Right cardiac atrium (tissue), 5 donors: ENCODE data around the gene GADD45G. TPM values are rescaled to one million over a fixed set of nuclear protein-coding genes. Genes with fewer than 3 reads are reported as not detected.

Source experiments
- ATAC-seq, 2 donors: fragments of 200-7000 bp; cut with Tn5 transposase; one replicate each; pipeline versions ENCODE4 v1.8.0 to v1.9.1; 2020; ENCODE audit warnings: moderate library complexity in 2 of 2, mild to moderate bottlenecking in 1 of 2
- DNase-seq, 3 donors: peaks; one replicate each; pipeline ENCODE4 v3.0.0-alpha.2; 2020
- H3K27ac ChIP-seq: one replicate; pipeline ENCODE4 v1.5.1; 2013; ENCODE audit warnings: mild to moderate bottlenecking, low read length, control low read depth, moderate library complexity
- H3K27me3 ChIP-seq: one replicate; pipeline ENCODE4 v1.6.1; 2013; ENCODE audit not compliant: control insufficient read depth, insufficient read depth
- H3K4me1 ChIP-seq: one replicate; pipeline ENCODE4 v1.6.1; 2013; ENCODE audit warnings: low read length; ENCODE audit not compliant: control insufficient read depth, insufficient read depth
- H3K4me3 ChIP-seq: one replicate; pipeline ENCODE4 v1.5.1; 2013; ENCODE audit warnings: low read length, control low read depth
- H3K9me3 ChIP-seq: one replicate; pipeline ENCODE4 v1.6.1; 2013; ENCODE audit warnings: low read length; ENCODE audit not compliant: control insufficient read depth
- WGBS: extraction: QIAGEN DNeasy Blood & Tissue Kit; methylation state at CpG from one replicate; pipeline ENCODE4 v1.1.7; 2013; 5-methylcytosine and 5-hydroxymethylcytosine counted together
- intact Hi-C, 4 donors: fragments of 100-400 bp; cut with DNase I; formaldehyde crosslinking; loops; one replicate each; pipeline versions ENCODE4 v1.11.0 to v1.14.0; 2022 to 2023
- long read RNA-seq, 4 donors: library from polyadenylated mRNA; unstranded; transcript quantifications; one replicate each; pipeline ENCODE4 v2.0.0, GENCODE V29; 2020 to 2021
- polyA plus RNA-seq: library from polyadenylated mRNA; stranded (reverse); fragments of 200-250 nt; gene quantifications from one replicate; pipeline ENCODE4 v1.2.3, GENCODE V29; 2013
- total RNA-seq, 4 donors: library from RNA; stranded (reverse); fragmentation: NEBNext Ultra II Directional; extraction: Animal tissue kit (Norgen Biotek cat#: 25700); gene quantifications; one replicate each; pipeline ENCODE4 v1.2.1, GENCODE V29; 2021
- donor health status: healthy with polysubstance abuse.
- donor health status: DM: no; HTN: yes; CAD: no.
- donor health status: DM: no; HTN: no; CAD: no.
- donor health status: DM: no; HTN: yes; CAD: no; lungs with severe emphysema.
- donor health status: DM: yes; HTN: yes; CAD: no.

The GADD45G gene
- total RNA-seq (100 to 1,000 TPM in 2 of 4 donors, 10 to 100 TPM in 2; 27.6 to 133 (median 69.8) TPM), polyA plus RNA-seq (157 TPM)
- long read RNA-seq, donor 1, transcript GADD45G-201 (4 exons, 1,065 nt), result major isoform, 103 of 121 reads
- long read RNA-seq, donor 1, partial matches to known transcripts, result 6 of 121 reads
- long read RNA-seq, donor 1, other reads (novel, unspliced or antisense), result 12 of 121 reads
- long read RNA-seq, donor 2, transcript GADD45G-201 (4 exons, 1,065 nt), result major isoform, 180 of 213 reads
- long read RNA-seq, donor 2, partial matches to known transcripts, result 3 of 213 reads
- long read RNA-seq, donor 2, other reads (novel, unspliced or antisense), result 27 of 213 reads
- long read RNA-seq, donor 3, transcript GADD45G-201 (4 exons, 1,065 nt), result major isoform, 20 of 27 reads
- long read RNA-seq, donor 3, partial matches to known transcripts, result 0 of 27 reads
- long read RNA-seq, donor 3, other reads (novel, unspliced or antisense), result 6 of 27 reads
- long read RNA-seq, donor 4, transcript GADD45G-201 (4 exons, 1,065 nt), result major isoform, 39 of 45 reads
- long read RNA-seq, donor 4, partial matches to known transcripts, result 1 of 45 reads
- long read RNA-seq, donor 4, other reads (novel, unspliced or antisense), result 5 of 45 reads

DNA sequence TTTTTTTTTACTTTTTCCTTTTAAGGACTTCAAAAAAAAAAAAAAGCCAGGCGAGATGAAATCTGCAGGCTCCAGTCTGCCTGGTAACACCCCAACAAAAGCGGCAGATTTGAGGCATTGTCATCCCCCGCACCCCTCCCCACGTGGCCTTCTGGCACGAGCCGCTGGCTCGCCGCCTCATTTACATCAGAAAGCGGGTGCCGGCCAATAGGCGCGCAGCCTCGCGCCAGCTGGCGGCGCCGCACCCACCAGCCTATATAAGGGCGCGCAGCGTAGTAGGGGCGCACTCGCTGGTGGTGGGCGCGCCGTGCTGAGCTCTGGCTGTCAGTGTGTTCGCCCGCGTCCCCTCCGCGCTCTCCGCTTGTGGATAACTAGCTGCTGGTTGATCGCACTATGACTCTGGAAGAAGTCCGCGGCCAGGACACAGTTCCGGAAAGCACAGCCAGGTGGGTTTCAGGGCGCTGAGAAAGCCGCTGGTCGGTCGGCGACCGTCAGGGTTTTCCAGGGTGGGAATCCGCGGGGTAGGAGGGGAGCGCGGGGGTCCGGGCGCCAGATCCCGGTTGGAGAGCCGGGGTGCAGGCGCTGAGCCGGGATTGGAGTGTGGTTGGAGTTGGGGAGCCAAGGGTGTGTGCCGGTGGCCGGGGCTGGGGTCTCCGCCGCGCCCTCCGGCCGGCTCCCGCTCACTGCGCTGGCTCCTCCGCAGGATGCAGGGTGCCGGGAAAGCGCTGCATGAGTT lies at the start of gene GADD45G:
Gene GADD45G, plus strand, starts transcription at position 284 of the 736 bp plus-strand sequence. Its CDS starts 110 bp downstream, at position 394.
- Histone ChIP-seq H3K4me3 (peak within 1 kb of the TSS; percentile 74), H3K27me3 (no peaks in the 10 kb centered on the region), H3K27ac (peak within 1 kb of the TSS; percentile 74), H3K4me1 (peaks cover 3% of the 10 kb centered on the region), H3K9me3 (no peaks in the 10 kb centered on the region)
- under 1% methylated on average over 63 of the region's 63 CpGs for WGBS
- DNase-seq (peak; percentile 93 to 97 (median 97)), ATAC-seq (peak; percentile 73 to 82)
- intact Hi-C loops, result loop anchor here in 3 of 4 donors (5.0 to 10.0 kb wide), 6 partner anchors 140 to 497 kb away; no protein-coding TSS in a partner anchor

DNA sequence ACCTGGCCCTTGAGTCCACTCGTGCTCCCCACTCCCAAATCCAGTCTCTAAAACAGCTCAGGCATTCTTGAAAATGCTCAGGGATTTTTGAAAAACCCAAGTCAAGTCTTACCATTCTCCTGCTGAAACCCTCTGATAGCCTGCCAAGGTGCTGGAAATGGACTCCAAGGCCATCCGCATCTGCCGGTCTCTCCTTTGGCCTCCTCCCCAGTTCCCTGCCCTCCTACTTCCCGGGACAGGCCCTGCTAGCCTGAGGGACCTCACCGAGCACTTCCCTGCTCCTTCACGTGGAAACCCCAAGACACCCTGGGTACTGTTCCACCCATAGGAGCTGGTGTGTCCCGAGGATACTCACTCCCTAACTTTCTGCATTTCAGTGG lies 49.8 kb upstream of the GADD45G start:
- no peak overlapping the region for H3K4me3 ChIP-seq
- H3K27me3 ChIP-seq, result no peaks in the 10 kb centered on the region
- H3K27ac ChIP-seq, result no peak overlapping the region
- ATAC-seq, result no peak
- WGBS, result 73% methylated on average over 7 of the region's 7 CpGs
- intact Hi-C loops, result no loop called here
- H3K4me1 ChIP-seq, result no peaks in the 10 kb centered on the region
- no peak for DNase-seq
- no peaks in the 10 kb centered on the region for H3K9me3 ChIP-seq

DNA sequence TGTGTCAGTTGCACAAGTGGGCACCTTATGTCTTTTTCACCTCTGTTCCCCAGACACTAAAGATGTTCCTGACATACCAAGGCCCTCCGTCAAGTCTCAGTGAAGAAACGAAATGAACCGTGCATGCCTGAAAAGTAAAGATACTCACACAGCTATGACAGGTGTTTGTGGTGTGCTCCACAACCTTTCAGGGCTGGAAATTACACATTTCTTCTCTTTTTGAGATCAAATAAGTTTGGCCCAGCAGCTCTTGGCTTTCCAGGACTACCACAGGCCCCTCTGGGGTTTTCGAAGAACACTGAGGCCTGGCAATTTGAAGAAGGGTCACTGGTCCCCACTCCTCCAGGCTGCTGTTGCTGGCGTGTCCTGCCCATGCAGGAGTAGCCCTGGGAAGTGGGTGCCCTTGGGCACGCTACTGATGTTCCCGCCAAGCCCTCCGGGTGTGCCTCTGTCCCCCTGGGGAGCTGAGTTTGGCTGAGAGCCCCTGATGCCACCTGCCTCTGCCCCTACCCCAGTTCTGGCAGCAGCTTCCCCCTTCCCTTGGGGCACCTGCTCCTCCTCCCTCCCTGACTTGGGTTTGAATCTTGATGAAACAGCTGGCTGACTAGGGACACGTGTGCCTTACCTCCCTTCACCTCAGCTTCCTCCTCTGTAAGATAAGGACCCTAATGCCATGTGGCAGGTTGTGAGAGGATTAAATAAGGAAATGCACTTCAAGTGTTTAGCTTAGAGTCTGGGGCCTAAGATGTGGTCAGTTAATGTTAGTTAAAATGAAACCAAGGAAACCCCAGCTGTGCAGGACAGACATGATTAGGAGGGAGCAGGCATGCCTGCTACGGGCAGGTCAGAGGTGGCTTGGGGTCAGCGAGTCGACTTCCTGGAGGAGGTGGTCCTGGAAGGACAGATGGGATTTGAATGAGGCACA lies 49.1 kb upstream of the GADD45G start:
- 75% methylated on average over 12 of the region's 12 CpGs for WGBS
- no peak overlapping the region for H3K27ac ChIP-seq

GRCh38 chr9:89558196-89558899 lies 46.5 kb upstream of the GADD45G start:
- no peak for DNase-seq
- Histone ChIP-seq H3K27me3 (no peaks in the 10 kb centered on the region), H3K9me3 (no peaks in the 10 kb centered on the region), H3K4me3 (no peak overlapping the region), H3K4me1 (no peaks in the 10 kb centered on the region), H3K27ac (no peak overlapping the region)
- intact Hi-C loops, result no loop called here
- WGBS, result 88% methylated on average over 6 of the region's 6 CpGs
- no peak for ATAC-seq

More for the DNA sequence above, 49.1 kb upstream of the GADD45G start:
- ATAC-seq (peak in 1 of 2 donors; percentile 2), DNase-seq (no peak)
- Histone ChIP-seq H3K27me3 (no peaks in the 10 kb centered on the region), H3K4me1 (no peaks in the 10 kb centered on the region), H3K9me3 (no peaks in the 10 kb centered on the region), H3K4me3 (no peak overlapping the region)
- intact Hi-C loops, result no loop called here

DNA sequence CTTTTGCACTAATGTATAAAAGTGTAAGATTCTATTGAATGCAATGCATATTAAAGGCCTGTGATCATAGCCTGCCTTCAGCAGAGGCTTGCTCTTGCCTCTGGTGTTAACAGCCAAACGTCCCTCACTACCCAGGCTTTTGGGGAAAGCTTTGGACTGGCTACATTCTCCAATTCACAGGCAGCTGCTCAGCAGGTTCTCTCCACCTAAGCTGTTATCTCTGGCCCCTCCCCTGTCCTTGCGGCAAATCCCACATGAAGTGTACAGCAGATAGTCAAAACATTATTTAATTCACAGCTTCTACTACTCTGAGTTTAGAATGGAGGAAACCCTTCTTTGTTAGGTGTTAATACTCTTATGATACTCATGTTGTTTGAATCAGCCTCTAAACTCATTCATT lies 45.9 kb upstream of the GADD45G start:
- Histone ChIP-seq H3K4me3 (no peak overlapping the region), H3K27me3 (no peaks in the 10 kb centered on the region), H3K9me3 (no peaks in the 10 kb centered on the region), H3K27ac (no peak overlapping the region), H3K4me1 (no peaks in the 10 kb centered on the region)
- 68% methylated on average over 2 of the region's 2 CpGs for WGBS
- intact Hi-C loops, result no loop called here
- no peak for ATAC-seq
- no peak for DNase-seq

- Histone ChIP-seq H3K4me1 (no peaks in the 10 kb centered on the region), H3K27me3 (no peaks in the 10 kb centered on the region), H3K4me3 (no peak overlapping the region), H3K27ac (no peak overlapping the region), H3K9me3 (peaks cover 2% of the 10 kb centered on the region)
- intact Hi-C loops, result no loop called here
- no peak for DNase-seq
- peak; percentile 14 to 33 for ATAC-seq
- 64% methylated on average over 10 of the region's 10 CpGs for WGBS
Observed at GRCh38 chr9:89562186-89562814, 42.5 kb upstream of the GADD45G start.

GRCh38 chr9:89563571-89564345 lies 41.1 kb upstream of the GADD45G start:
- H3K4me1 ChIP-seq, result no peaks in the 10 kb centered on the region
- DNase-seq, result no peak
- H3K9me3 ChIP-seq, result peaks cover 2% of the 10 kb centered on the region
- H3K27ac ChIP-seq, result no peak overlapping the region
- no peak overlapping the region for H3K4me3 ChIP-seq
- no peak for ATAC-seq
- 77% methylated on average over 15 of the region's 15 CpGs for WGBS
- intact Hi-C loops, result no loop called here
- H3K27me3 ChIP-seq, result no peaks in the 10 kb centered on the region

GRCh38 chr9:89564346-89564878 lies 40.4 kb upstream of the GADD45G start:
- no peak overlapping the region for H3K27ac ChIP-seq
- intact Hi-C loops, result no loop called here

GRCh38 chr9:89567649-89568048 lies 37.2 kb upstream of the GADD45G start:
- Histone ChIP-seq H3K27ac (no peak overlapping the region), H3K4me1 (no peaks in the 10 kb centered on the region), H3K4me3 (no peak overlapping the region), H3K9me3 (peaks cover 2% of the 10 kb centered on the region), H3K27me3 (no peaks in the 10 kb centered on the region)
- ATAC-seq, result no peak
- DNase-seq, result no peak
- intact Hi-C loops, result no loop called here
- WGBS, result 95% methylated on average over 2 of the region's 2 CpGs

More at GRCh38 chr9:89564346-89564878, 40.4 kb upstream of the GADD45G start:
- 59% methylated on average over 14 of the region's 14 CpGs for WGBS
- peaks cover 2% of the 10 kb centered on the region for H3K9me3 ChIP-seq
- H3K4me3 ChIP-seq, result no peak overlapping the region
- H3K27me3 ChIP-seq, result no peaks in the 10 kb centered on the region
- H3K4me1 ChIP-seq, result no peaks in the 10 kb centered on the region
- ATAC-seq (peak in 1 of 2 donors; percentile 21), DNase-seq (no peak)
